NCI-H2227 treated with DMSO at 0.1 percent for 48 hours (cell line): ENCODE measurements around the gene GALNT2.

Source experiments
- DNase-seq: peaks from one replicate; lab custom pipeline; 2025; lab: John Stamatoyannopoulos, UW

GALNT2 gene

GRCh38 chr1:230319014-230319747 is 252.1 kb downstream of the GALNT2 start:
- DNase-seq = no peak

- no peak for DNase-seq
Observed at GRCh38 chr1:230320804-230321203, 253.8 kb downstream of the GALNT2 start.

GRCh38 chr1:230321341-230321740 is 254.3 kb downstream of the GALNT2 start:
- DNase-seq = no peak

GRCh38 chr1:230321741-230322420 is 254.8 kb downstream of the GALNT2 start:
- DNase-seq = no peak

GRCh38 chr1:230322421-230322756 is 255.4 kb downstream of the GALNT2 start:
- no peak for DNase-seq

- no peak for DNase-seq
Observed at GRCh38 chr1:230322967-230323547, 256.0 kb downstream of the GALNT2 start.

GRCh38 chr1:230323686-230324085 is 256.6 kb downstream of the GALNT2 start:
- DNase-seq = no peak

GRCh38 chr1:230326971-230327891 is 260.2 kb downstream of the GALNT2 start:
- no peak for DNase-seq

GRCh38 chr1:230327892-230328284 is 260.9 kb downstream of the GALNT2 start:
- DNase-seq = no peak

- DNase-seq = no peak
Observed at GRCh38 chr1:230328342-230329015, 261.4 kb downstream of the GALNT2 start.

DNA sequence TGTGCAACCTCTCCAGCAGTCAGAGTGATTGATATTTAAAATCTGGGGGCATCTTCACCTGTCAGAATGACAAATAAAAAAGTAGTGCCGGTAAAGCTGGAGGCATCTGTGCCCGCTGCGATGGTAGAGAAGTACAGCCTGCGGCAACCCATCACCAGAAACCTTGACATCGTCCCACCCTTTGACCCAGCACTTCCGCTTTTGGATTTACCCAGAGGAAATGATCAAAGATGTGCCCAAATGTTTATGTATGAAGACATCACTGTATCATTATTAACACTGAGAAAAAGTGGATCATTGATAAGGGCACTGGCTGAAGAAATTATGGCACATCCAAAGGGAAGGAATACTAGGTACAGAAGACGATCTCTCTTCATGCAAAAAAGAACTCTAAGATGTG is 263.1 kb downstream of the GALNT2 start:
- DNase-seq = no peak
